SK-N-SH treated with all-trans-retinoic acid at 6 μM for 48 hours (cell line): ENCODE data around the gene RSAD2.

Experiments used
- ATAC-seq: fragments of 200-7000 bp; cut with Tn5 transposase; 3 replicates; pipeline ENCODE4 v1.9.1; 2020; ENCODE audit warnings: mild to moderate bottlenecking, moderate library complexity
- ARNTL ChIP-seq: fragments of 450-650 bp; formaldehyde crosslinking; IDR thresholded peaks from 2 replicates; pipeline ENCODE4 v1.5.0; 2020; ENCODE audit warnings: low read depth, mild to moderate bottlenecking, moderate library complexity, borderline replicate concordance
- BACH2 ChIP-seq: fragments of 250-450 bp; sonication (Bioruptor Pico); IDR thresholded peaks from 2 replicates; pipeline ENCODE4 v1.9.0; 2021; ENCODE audit warnings: mild to moderate bottlenecking, borderline replicate concordance
- CSDC2 ChIP-seq: fragments of 250-450 bp; sonication (Bioruptor Pico); IDR thresholded peaks from 2 replicates; pipeline ENCODE4 v1.5.0; 2020; ENCODE audit warnings: mild to moderate bottlenecking, moderate library complexity
- ESRRG ChIP-seq: fragments of 250-450 bp; sonication (Bioruptor Pico); IDR thresholded peaks from 2 replicates; pipeline ENCODE4 v1.6.1; 2021; ENCODE audit warnings: mild to moderate bottlenecking
- GLIS3 ChIP-seq: fragments of 250-450 bp; sonication (Bioruptor Pico); IDR thresholded peaks from 2 replicates; pipeline ENCODE4 v1.5.0; 2020; ENCODE audit warnings: mild to moderate bottlenecking, moderate library complexity
- ISL1 ChIP-seq: fragments of 250-450 bp; sonication (Bioruptor Pico); IDR thresholded peaks from 2 replicates; pipeline ENCODE4 v2.1.2; 2022; ENCODE audit warnings: mild to moderate bottlenecking, moderate library complexity
- OSR1 ChIP-seq: fragments of 250-450 bp; sonication (Bioruptor Pico); IDR thresholded peaks from 2 replicates; pipeline ENCODE4 v1.8.0; 2022; ENCODE audit warnings: moderate library complexity, mild to moderate bottlenecking, inconsistent platforms
- PATZ1 ChIP-seq: fragments of 250-450 bp; sonication (Bioruptor Pico); IDR thresholded peaks from 2 replicates; pipeline ENCODE4 v1.8.0; 2020; ENCODE audit warnings: mild to moderate bottlenecking, moderate library complexity, borderline replicate concordance
- POU6F1 ChIP-seq: fragments of 250-450 bp; sonication (Bioruptor Pico); IDR thresholded peaks from 2 replicates; pipeline ENCODE4 v1.8.0; 2021; ENCODE audit warnings: low read depth, mild to moderate bottlenecking, moderate library complexity, borderline replicate concordance
- PPARA ChIP-seq: fragments of 250-450 bp; sonication (Bioruptor Pico); IDR thresholded peaks from 2 replicates; pipeline ENCODE4 v1.5.0; 2020; ENCODE audit warnings: mild to moderate bottlenecking, borderline replicate concordance
- RARB ChIP-seq: fragments of 250-450 bp; sonication (Bioruptor Pico); IDR thresholded peaks from 2 replicates; pipeline ENCODE4 v1.8.0; 2021; ENCODE audit warnings: mild to moderate bottlenecking, moderate library complexity
- TCF4 ChIP-seq: fragments of 250-450 bp; sonication (Bioruptor Pico); IDR thresholded peaks from 2 replicates; pipeline ENCODE4 v1.8.0; 2021; ENCODE audit warnings: mild to moderate bottlenecking, moderate library complexity, borderline replicate concordance
- TSHZ2 ChIP-seq: fragments of 250-450 bp; sonication (Bioruptor Pico); IDR thresholded peaks from 2 replicates; pipeline ENCODE4 v1.5.0; 2020; ENCODE audit warnings: mild to moderate bottlenecking, moderate library complexity
- ZC3H10 ChIP-seq: fragments of 250-450 bp; sonication (Bioruptor Pico); IDR thresholded peaks from 2 replicates; pipeline ENCODE4 v1.5.1; 2021; ENCODE audit warnings: mild to moderate bottlenecking, moderate library complexity
- ZFP3 ChIP-seq: fragments of 250-450 bp; sonication (Bioruptor Pico); IDR thresholded peaks from 2 replicates; pipeline ENCODE4 v1.5.0; 2020; ENCODE audit warnings: mild to moderate bottlenecking, moderate library complexity
- ZFP30 ChIP-seq: fragments of 450-650 bp; formaldehyde crosslinking; IDR thresholded peaks from 2 replicates; pipeline ENCODE4 v1.5.0; 2022; ENCODE audit warnings: mild to moderate bottlenecking, moderate library complexity
- ZNF70 ChIP-seq: fragments of 450-650 bp; formaldehyde crosslinking; IDR thresholded peaks from 2 replicates; pipeline ENCODE4 v1.5.0; 2020; ENCODE audit warnings: mild to moderate bottlenecking, moderate library complexity
- ZNF8 ChIP-seq: fragments of 450-650 bp; formaldehyde crosslinking; IDR thresholded peaks from 2 replicates; pipeline ENCODE4 v1.5.0; 2020; ENCODE audit warnings: mild to moderate bottlenecking, moderate library complexity
- TF ChIP-seq, protein P1 (sequence below): fragments of 250-450 bp; sonication (Bioruptor Pico); IDR thresholded peaks from 2 replicates; pipeline ENCODE4 v1.5.1; 2020; ENCODE audit warnings: low read depth, mild to moderate bottlenecking, moderate library complexity
- TF ChIP-seq, protein P2 (sequence below): fragments of 250-450 bp; sonication (Bioruptor Pico); IDR thresholded peaks from 2 replicates; pipeline ENCODE4 v1.5.1; 2021; ENCODE audit warnings: mild to moderate bottlenecking, moderate library complexity

RSAD2 gene

GRCh38 chr2:6917071-6917760 is 39.6 kb downstream of the RSAD2 start, which contains the start of gene RNF144A:
Gene RNF144A (plus strand): TSS chr2:6917412. CDS start chr2:6996927, 79,515 bp downstream.
- ATAC-seq = peak; percentile 65

DNA sequence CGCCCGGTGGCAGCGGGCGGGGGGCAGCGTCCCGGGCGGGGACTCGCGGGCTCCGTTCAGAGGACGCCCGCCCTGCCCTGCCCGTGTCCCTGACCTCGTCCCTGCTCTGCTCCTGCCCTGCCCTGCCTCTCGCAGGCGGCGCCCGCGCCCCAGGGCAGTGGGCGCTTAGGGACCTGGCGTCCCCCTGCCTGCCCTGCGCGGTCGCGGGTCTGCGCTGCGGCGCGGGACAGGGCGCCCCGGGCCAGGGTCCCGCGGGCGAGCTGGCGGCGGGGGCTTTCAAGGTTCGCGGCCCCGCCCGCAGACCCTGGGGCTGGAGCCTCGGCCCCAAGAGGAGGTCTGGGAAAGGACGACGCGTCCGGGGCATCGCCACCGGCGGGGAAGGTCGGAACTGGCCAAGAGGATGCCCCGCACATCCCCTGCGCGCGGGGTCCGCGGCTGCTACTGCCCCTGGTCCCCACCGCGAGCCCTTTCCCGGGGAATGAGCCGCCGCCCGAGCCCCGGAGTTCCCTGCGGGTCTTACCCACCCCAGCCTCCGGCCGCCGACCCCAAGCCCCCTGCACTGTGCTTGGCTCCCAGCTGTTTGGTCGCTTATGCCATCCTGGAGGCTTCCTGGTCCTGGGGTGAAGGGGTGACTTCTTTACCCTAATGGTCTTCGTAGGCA is 40.3 kb downstream of the RSAD2 start:
- TF ChIP-seq ZFP30 (CRISPR knock-in tag) (0 out of 2 replicates have a peak, but pooled peaks have one; percentile 14), PPARA (CRISPR knock-in tag) (no peak), TCF4 (CRISPR knock-in tag) (no peak)
- ATAC-seq = peak; percentile 45

More at GRCh38 chr2:6917071-6917760, 39.6 kb downstream of the RSAD2 start, which contains the start of gene RNF144A:
- TF ChIP-seq ZC3H10 (no peak), GLIS3 (no peak), POU6F1 (CRISPR knock-in tag) (no peak), ZFP3 (CRISPR knock-in tag) (peak; percentile 48; the same call in 1 of the 2 replicates), CSDC2 (CRISPR knock-in tag) (no peak), OSR1 (CRISPR knock-in tag) (no peak)

DNA sequence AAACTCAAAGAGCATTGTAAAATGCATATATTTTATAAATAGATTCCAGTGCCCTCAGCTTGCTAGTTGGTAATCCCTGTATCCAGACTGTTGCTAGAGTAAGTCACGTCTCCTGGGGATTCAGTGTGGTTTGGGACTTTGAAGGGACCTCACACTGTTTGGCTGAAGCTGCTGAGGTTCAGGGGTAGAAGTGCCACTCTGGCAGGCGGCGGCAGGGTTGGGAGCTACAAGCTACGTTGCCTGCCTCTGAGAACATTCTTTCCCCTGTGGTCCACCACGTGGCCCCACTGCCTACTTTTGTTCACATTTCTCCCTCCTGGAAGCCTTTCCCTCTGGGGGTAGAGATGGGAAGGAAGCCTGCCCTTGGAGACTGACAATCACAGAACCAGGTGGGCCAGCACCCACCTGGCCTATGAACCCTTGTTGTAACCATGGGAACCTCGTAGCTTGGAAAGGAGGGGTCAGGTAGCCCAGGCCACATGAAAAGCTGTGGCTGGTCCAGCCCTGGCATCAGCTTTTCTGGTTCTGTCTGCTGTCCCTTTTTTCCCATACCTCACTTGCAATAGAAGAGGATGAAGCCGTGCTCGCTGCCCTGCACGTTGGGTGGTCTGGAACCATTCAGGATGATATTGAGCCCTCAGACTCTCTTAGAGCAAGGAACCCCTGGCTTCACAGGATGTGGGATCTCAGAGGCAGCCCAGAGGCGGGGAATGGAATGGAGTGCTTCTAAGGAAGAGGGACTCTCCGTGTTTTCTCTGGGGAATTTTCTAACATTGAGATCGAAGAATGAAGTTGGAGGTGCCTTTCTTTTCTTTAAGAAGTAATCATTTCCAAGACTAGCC is 42.5 kb downstream of the RSAD2 start:
- ATAC-seq = no peak
- TF ChIP-seq, protein P1, sequence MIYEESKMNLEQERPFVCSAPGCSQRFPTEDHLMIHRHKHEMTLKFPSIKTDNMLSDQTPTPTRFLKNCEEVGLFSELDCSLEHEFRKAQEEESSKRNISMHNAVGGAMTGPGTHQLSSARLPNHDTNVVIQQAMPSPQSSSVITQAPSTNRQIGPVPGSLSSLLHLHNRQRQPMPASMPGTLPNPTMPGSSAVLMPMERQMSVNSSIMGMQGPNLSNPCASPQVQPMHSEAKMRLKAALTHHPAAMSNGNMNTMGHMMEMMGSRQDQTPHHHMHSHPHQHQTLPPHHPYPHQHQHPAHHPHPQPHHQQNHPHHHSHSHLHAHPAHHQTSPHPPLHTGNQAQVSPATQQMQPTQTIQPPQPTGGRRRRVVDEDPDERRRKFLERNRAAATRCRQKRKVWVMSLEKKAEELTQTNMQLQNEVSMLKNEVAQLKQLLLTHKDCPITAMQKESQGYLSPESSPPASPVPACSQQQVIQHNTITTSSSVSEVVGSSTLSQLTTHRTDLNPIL = no peak
- TF ChIP-seq ARNTL (no peak), ISL1 (CRISPR knock-in tag) (no peak), ESRRG (CRISPR knock-in tag) (no peak), ZC3H10 (no peak), BACH2 (CRISPR knock-in tag) (no peak), GLIS3 (no peak), TSHZ2 (no peak), OSR1 (CRISPR knock-in tag) (no peak), ZNF8 (CRISPR knock-in tag) (no peak), PATZ1 (CRISPR knock-in tag) (no peak), RARB (no peak), PPARA (CRISPR knock-in tag) (no peak), ZNF70 (CRISPR knock-in tag) (no peak), TCF4 (CRISPR knock-in tag) (no peak), POU6F1 (CRISPR knock-in tag) (no peak)
- TF ChIP-seq, protein P2, sequence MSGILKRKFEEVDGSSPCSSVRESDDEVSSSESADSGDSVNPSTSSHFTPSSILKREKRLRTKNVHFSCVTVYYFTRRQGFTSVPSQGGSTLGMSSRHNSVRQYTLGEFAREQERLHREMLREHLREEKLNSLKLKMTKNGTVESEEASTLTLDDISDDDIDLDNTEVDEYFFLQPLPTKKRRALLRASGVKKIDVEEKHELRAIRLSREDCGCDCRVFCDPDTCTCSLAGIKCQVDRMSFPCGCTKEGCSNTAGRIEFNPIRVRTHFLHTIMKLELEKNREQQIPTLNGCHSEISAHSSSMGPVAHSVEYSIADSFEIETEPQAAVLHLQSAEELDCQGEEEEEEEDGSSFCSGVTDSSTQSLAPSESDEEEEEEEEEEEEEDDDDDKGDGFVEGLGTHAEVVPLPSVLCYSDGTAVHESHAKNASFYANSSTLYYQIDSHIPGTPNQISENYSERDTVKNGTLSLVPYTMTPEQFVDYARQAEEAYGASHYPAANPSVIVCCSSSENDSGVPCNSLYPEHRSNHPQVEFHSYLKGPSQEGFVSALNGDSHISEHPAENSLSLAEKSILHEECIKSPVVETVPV (CRISPR knock-in tag) = no peak
